Amniotic epithelial cell (primary cell): ENCODE results near the gene ALDOA.
"Not testable (repeated sequence)": the region's sequence is repeated elsewhere in the genome, so short reads cannot be mapped to it uniquely, and the experiment has no call there.

Source experiments
- DNase-seq: peaks from one replicate; pipeline ENCODE4 v3.0.0-alpha.2; 2010; ENCODE audit warnings: low read depth

Gene ALDOA

DNA sequence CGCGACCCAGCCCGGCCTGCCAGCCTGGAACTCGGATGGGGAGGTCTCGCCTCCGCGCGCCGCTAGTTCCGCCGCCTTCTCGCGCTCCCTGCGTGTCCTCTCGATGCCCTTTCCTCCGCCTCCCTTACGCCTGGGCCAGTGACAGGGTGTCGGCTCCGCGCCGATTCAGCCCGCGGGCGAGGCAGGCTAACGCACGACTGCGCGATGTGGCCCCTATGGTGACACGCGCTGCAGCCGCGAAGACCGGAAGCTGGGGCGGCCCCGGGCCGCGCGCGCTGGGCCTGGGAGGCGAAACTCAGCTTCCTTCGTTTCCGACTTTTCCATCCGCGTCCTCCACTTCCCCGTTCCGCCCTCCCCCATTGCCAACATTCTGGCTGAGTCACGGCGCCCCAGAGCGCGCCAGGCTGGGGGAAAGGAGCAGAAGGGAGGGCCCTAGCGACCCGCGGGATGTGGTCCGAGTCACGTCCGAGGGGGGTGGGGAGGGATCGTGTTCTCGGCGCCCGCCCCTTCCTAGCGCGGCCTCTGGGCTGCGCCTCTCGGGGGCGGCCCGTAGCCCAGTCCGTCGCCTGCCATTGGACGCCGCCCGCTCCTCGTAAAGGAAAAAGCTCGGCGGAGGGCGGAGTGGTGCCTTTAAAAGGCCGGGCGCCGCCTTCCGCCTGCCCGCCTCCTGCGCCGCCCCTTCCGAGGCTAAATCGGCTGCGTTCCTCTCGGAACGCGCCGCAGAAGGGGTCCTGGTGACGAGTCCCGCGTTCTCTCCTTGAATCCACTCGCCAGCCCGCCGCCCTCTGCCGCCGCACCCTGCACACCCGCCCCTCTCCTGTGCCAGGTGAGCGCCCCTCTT lies at the start of gene ALDOA:
TSS of gene ALDOA (plus strand) at position 659 of the 841 bp plus-strand sequence. CDS start 1,138 bp downstream, outside the sequence.
- peak; percentile 98 for DNase-seq

DNA sequence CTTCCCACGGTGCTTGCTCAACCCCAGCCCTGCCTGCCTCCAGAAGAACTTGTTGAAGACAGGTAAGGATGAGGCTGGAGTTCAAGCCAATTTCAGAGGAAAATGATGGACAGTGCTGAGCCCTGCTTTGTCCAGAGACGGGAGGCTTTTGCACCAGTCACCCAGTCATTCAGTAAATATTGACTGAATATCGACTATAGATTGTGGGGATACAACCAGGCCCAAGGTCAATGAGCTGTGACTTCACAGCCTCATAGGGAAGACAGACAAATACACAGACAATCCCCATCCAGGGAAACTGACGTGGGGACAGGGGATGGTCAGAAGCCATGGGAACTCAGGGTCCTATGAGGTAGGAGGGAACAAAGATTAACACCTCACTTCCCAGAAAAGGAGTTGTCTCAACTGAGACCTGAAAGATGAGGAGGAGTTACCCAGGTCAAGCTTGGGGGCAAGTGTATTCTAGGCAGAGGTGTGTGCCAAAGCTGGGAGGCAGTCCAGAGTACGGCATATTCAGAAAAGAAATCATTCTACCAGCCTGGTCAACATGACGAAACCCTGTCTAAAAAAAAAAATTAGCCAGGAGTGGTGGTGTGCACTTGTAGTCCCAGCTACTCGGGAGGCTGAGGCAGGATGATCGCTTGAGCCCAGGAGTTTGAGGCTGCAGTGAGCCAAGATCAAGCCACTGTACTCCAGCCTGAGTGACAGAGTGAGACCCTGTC lies 48.8 kb upstream of the ALDOA start:
- no peak for DNase-seq

DNA sequence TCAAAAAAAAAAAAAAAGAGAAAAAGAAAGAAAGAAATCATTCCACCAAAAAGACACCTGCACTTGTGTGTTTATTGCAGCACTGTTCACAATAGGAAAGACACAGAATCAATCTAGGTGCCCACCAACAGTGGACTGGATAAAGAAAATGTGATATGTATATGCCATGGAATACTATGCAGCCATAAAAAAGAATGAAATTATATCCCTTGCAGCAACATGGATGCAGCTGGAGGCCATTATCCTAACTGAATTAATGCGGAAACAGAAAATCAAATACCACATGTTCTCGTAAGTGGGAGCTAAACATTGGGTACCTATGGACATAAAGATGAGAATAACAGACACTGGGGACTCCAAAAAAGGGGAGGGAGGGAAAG lies 48.3 kb upstream of the ALDOA start:
- no peak for DNase-seq

DNA sequence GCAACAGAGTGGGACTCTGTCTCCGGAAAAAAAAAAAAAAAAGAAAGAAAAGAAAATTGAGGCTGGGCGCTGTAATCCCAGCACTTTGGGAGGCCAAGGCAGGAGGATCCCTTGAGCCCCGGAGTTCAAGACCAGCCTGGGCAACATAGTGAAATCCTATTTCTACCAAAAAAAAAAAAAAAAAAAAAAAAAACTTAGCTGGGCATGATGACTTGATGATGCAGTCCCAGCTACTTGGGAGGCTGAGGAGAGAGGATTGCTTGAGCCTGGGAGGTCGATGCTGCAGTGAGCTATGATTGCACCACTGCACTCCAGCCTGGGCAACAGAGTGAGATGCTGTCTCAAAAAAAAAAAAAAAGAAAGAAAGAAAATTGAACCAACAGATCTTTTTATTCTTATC lies 47.6 kb upstream of the ALDOA start:
- not testable (repeated sequence) for DNase-seq

DNA sequence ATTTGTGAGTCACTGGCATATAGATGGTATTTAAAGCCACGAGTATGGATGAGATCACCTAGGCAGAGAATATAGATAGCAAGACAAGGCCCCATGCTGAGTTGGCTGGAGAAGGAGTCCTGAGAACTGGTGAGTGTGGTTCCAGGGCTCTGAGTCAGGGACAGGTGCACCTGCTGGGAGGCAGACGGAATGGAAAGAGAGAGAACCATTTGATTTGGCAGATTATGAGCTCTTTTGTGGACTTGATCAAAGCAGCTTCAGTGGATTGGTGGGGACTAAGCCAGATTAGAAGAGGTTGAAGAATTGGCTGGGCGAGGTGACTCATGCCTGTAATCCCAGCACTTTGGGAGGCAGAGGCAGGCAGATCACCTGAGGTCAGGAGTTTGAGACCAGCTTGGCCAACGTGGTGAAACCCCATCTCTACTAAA lies 46.8 kb upstream of the ALDOA start:
- no peak for DNase-seq

DNA sequence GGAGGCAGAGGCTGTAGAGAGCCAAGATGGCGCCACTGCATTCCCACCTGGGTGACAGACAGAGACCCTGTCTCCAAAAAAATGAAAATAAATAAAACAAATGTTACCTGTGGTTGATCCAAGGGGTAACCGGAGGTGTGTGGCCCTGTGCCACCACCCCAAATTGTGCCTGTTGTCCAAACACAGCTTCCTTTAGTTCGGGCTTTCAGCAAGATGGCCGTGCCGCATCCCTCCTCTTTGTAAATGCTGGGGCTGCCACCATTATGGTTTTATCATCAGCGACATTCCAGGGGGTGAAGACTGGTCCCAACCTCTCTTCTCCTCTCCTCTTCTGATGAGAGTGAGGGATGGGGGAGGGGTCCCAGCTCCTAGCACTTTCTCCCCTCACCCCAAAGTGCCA lies 42.7 kb upstream of the ALDOA start, which contains the start of gene C16orf92:
TSS of gene C16orf92 (plus strand) at position 312 of the 400 bp plus-strand sequence. CDS start 143 bp downstream, outside the sequence.
- no peak for DNase-seq

DNA sequence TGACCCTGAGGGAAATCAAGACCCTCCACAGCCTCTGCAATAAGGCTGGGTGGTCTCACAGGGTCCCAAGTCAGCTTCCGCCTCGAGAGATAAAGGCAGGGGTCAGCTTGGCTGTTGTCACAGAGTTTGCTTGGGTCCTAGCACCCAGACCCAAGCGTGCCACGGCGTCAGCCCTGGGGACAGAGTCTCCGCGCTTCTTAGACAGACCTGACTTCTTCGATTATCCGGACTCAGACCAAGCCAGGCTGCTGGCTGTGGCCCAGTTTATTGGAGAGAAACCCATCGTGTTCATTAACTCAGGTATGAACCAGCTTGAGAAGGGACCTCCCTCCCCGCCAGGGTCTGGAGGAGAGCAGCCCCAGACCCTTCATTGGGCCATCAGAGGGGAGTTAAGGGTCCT lies 42.0 kb upstream of the ALDOA start:
- no peak for DNase-seq

DNA sequence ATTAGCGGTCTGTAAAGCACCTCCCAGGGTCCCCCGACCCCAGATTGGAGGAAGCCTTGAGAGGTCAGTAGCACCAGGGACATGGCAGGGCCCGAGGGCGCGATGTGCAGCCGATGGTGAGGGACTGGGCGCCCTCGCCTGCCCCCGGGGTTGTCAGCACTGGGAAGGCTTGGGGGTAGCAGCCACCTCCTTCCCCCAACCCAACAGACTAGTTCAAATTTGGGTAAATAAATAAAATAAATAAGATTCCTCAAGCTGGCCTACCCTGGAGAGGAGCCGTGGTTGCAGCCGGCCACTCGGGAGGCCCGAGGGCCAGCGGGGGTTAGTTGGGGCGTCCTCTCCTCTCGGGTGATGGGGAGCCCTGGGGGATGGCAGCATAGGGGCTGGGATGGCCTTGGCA lies 41.1 kb upstream of the ALDOA start:
- no peak for DNase-seq

DNA sequence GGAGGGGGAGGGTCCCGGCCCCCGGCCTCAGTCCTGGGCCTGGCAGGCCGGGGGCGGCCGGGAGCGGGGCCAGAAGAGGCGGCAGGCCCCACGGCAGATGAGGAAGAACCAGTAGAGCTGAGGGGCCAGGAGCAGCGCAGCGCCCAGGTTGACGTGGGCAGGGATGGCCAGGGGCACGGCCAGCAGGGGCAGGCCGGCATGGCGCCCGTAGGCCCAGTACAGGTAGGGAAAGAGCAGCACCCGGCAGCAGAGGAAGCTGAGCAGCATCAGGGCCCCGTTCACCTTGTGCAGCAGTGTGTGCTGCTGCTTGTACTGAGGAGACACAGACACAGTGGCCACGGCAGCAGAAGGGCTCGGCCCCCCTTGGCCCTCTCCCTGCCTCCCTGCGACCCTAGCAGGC lies 40.4 kb upstream of the ALDOA start:
- DNase-seq = no peak

DNA sequence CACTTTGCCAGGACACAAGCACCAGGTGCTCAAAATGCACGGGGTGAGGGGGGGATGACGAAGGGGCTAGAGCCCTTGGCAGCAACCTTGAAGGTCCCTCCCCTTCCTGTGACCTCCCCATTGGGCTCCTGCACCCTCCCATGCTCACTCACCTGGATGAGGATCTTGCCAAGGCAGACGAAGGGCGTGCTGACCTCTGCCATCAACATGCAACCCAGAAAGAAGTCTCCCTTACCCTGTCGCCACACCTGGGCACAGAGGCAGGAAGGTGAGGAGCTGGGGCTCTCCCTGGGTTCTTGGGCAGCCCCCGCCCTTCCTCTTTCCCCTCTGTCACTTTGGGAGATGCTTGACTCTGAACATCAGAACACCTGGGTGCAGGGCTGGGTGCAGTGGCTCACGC lies 40.0 kb upstream of the ALDOA start:
- no peak for DNase-seq

DNA sequence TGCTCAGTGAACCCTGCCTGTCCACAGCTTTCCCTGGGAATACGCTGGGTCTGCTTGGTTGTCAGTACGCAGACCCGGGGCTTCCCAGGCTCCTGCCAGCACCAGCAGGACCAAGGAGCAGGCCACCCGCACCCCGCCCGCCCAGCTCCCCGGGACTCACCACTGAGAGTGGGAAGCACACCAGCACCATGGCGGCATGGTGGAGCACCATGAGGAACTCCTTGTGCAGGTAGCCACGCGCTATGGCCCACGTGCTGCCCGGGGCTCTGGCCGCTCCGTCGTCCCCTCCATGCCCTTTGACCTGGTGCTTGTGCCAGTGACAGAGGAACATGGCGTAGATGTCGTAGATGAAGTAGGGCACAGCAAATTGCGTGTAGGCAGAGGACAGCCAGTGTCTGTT lies 39.1 kb upstream of the ALDOA start:
- no peak for DNase-seq

DNA sequence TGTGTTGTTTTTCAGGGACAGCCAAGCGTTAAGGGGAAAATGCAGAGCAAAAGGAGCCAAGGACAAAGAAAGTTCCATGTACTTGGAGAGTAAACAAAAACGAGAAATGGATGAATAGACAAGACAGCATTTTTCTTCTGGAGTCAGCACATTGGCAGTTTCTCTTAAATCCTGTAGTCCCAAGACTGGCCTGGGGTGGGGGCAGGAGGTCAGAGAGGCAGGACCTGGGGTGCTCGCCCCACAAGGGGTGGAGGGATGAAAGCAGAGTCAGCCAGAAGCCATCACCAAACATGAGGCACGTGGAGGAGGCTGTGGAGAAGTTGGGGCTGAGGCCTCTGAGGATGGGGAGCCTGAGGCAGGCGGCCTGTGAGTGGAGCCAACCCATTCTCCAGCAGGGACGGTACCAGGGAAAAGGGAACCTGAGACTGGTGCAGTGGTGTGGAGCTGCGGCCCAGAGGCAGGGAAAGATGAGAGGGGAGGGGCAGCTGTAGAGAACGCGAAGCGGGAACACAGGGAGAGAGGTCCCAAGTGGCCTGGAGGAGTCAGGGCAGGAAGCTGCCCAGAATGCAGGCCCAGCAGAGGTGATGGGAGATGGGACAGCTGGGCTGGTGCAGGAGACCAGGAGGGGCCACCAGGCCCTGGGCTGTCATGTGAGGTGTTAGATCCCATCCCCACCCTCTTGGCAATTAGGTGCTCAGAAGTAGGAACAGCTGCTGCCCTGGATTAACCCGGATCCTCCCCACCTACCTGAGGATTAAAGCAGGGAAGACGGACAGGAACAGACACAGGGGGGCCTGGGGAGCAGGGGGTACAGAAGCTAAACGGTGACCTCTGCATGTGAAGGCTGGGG lies 37.7 kb upstream of the ALDOA start:
- no peak for DNase-seq

DNA sequence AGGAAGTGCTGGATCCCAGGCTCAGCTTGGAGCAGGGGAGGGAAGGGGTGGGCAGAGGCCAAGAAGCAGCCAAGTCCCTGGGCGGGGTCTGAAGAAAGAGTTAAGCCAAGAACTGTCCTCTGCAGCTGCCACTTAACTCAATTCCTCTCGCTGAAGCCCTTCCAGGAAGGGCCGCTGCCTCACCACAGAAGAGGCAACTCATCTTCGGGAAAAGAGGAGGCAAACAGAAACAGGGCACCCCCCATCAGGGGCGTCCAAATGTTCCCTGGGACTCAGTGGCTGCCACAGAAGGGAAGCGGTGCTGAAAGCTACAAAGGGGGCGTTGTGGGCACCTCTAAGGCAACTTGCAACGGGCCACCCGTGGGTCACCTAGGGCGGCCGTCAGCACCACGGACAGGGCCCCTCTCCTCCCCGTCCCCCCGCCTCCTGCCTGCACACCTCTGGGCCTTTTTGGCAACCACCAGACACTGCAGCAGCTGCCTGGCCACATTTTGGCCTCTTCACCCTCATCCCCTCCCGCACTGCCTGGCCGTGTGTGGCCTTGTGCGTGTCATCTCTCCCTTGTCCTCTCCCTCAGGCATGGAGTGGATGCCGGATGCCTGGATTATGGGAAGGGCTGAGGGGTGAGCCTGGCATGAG lies 37.0 kb upstream of the ALDOA start:
- DNase-seq = no peak

DNA sequence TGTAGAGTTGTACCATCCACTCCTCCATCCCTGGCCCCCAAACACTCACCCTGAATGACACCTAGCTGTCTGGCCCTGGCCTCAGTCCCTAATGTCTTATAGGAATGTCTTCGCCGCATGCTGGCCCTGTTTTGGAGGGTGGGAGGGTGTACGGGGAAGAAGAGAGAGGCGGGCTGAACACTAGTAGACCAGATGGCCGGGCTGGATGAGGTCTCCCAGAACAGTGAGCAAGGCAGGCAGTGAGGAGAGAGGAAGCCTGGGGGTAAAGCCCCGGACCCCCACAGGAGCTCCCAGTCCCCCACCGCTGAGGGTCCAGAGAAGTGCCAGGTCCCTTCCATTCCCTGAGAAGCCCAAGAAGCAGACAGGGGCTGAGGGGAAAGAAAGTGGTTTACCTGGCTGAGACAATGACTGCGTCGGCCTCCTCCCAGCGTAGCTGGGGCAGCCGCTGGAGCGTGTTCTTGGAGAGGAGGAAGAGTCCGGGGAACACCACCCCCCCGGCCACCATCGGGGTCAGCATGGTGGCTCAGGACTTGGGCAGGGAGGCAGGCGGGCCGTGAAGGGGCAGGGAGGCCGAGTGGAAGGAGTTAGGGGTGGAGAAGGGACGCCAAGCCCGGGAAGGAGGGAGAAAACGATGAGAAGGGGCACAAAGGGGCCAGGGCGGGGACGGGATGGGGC lies 35.4 kb upstream of the ALDOA start:
- DNase-seq = no peak

DNA sequence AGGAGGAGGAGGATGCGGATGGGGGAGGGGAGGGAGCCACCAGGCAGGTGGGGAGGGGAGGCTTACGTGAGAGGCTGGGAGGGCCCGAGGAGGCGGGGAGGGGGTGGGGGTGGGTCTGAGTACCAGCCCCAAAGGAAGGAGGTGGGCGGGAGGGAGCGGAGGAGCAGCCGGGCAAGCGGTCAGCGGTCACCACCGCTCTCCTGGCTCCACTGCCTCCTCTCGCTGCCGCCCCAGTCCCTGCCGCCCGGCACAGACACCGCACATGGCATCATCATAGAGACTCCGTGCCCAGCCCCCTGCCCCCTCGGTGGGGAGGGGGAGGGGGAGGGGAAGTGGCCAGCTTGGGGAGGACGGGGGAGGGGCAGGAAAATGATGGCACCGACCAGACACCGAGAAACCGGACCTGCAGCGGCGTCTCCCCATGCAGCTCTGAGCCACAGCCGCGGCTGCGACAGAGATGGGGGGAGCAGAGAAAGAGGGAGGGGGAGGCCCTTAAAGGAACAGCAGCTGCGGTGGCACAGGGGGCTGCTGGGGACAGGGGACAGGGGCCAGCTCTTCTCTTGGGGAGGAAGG lies 34.6 kb upstream of the ALDOA start, which contains the start of gene TLCD3B:
TSS of gene TLCD3B (minus strand) at position 431 of the 573 bp plus-strand sequence. CDS start 744 bp downstream, outside the sequence.
- DNase-seq = no peak

DNA sequence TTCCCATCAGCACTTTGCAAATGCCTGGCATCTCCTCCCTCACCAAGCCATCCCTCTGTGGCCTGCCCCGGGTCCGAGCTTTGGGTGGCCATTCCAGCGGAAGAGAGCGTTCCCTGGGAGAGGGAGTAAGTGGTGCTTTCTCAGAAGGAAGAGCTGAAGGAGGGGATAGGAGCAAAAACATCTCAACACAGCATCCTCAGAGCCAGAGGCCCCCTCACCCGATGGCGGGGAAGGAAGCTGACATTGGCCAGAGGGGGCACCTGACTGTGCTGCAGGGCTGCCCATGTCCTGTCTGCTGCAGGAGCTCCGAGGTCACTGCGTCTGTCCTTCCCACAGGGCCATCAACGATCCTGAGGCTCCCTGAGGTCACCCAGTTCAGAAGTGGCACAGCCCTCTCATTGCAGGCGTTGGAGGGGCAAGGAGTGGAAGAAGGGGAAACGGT lies 34.1 kb upstream of the ALDOA start:
- DNase-seq = no peak

DNA sequence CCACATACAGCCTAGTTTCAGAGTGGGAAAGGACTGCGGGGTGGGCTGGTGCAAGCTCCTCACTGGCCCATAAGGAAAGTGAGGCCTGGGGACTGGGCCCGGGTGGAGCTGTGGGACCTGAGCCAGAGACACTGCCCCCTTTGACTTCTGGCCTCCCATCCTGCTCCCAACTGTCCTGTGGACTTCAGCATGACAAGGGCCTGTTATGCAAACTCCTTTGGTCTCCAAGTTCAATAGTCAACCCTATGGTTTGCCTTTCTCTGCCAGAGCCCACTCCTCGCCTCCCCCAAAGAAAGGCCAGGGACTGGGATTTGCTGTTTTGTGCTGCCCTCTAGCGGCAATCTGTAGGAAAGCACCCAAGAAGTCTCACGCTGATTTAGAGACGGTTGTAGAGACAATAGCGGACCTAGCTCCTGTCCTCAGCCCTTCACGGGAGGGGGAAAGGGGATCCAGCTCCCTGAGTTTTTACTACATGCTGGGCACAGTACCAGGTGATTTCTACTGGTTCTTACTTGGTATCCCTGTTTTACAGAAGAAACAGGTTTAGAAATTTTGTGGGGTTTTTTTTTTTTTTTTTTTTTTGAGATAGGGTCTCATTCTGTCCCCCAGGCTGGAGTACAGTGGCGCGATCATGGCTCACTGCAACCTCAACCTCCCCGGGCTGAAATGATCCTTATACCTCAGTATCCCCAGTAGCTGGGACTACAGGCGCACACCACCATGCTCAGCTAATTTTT lies 33.3 kb upstream of the ALDOA start:
- DNase-seq = peak; percentile 54

DNA sequence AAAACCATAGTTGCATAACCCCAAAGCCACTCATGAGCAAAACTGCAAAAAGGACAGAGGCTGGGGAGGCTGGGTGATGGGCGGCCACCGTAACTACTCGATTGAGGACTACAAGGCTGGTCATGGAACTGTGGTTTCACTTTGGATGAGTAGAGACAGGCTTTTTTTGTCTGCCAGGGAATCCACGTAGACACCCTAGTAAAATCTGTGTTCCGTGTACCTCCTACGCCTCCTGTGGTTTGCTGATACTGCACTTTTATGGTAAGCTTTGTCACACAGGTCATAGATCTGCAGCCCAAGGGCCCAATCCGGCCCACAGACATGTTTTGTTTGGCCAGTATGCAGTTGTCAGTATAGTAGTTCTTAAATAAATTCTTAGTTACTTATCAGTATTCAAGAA lies 32.3 kb upstream of the ALDOA start:
- DNase-seq = no peak

DNA sequence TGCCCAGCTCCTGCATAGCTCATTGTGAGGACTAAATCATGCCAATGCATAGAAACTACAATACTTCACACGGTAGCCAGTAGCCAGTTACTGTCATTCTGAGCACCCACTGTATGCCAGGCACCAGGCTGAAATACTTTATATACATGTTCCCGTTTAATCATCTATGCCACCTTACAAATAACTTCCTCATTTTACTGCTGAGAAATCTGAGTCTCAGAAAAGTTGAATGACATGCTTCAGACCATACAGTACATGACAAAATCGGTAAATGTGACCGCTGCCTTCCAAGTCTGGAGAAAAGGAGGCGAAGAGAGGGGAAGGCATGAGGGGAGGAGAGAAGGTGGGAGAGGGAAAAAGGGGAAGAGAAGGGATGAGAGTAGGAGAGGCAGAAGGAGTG lies 25.3 kb upstream of the ALDOA start:
- no peak for DNase-seq

DNA sequence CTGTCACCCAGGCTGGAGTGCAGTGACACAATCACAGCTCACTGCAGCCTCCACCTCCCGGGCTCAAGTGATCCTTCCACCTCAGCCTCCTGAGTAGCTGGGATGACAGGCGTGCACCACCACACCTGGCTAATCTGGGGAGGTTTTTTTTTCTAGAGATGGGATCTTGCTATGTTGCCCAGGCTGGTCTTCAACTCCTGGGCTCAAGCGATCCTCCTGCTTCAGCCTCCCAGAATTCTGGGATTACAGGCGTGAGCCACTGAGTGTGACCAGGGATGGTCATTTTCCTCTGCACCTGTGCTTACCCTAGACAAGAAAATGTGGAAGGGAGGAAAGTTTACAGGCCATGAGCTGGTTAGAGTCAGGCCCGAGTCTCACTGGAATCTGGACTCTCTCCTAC lies 24.9 kb upstream of the ALDOA start:
- not testable (repeated sequence) for DNase-seq
